GM12892 (cell line): ENCODE data around the gene ATP1B3. TPM values are rescaled to one million over a fixed set of nuclear protein-coding genes. Genes with fewer than 3 reads are reported as not detected.
A peak's percentile ranks its signal among the peaks of the same experiment; 100 is the strongest.

ENCODE experiments used
- DNase-seq: peaks from one replicate; pipeline ENCODE4 v3.0.0; 2011; ENCODE audit not compliant: insufficient read length
- FAIRE-seq: peaks from 2 replicates; lab custom pipeline; 2011; peaks lifted over from hg19 to GRCh38; lab: Jason Lieb, UNC
- POLR2A ChIP-seq: IDR thresholded peaks from 2 replicates; pipeline ENCODE4 v1.6.1; 2011; ENCODE audit warnings: low read depth, low read length, control low read depth
- POLR2AphosphoS5 ChIP-seq: IDR thresholded peaks from 2 replicates; pipeline ENCODE4 v1.6.1; 2011; ENCODE audit warnings: low read depth, low read length, control low read depth
- TAF1 ChIP-seq: IDR thresholded peaks from 2 replicates; pipeline ENCODE4 v1.6.1; 2011; ENCODE audit warnings: low read depth, mild to moderate bottlenecking, control low read depth, low read length, borderline replicate concordance
- polyA plus RNA-seq: library from polyadenylated mRNA; unstranded; fragments of >200 nt; gene quantifications from one replicate; pipeline ENCODE4 v1.2.1, GENCODE V29; 2012; ENCODE audit warnings: missing spikeins, inconsistent platforms; ENCODE audit not compliant: missing spikeins

Gene ATP1B3
- 95.6 TPM for polyA plus RNA-seq

DNA sequence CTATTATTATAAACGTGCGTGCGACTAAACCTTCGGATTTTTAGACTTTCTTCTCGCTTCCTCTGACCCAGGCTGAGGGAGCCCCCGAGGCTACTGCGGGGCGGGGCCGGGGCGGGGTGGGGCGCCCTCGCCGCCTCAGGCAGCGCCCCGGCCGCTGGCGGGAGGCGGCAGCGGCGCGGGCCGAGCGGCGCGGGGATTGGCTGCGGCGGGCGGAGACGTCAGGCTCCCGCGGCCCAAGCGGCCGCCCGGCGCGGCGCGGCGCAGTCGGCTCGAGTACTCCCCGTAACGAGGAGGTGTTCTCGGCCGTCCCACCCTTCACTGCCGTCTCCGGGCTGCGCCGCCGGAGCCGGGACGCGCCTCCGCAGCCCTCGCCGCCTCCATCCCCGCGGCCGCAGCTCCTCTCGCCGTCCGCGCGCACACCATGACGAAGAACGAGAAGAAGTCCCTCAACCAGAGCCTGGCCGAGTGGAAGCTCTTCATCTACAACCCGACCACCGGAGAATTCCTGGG, at the start of gene ATP1B3:
TSS of gene ATP1B3 (plus strand) at position 263 of the 510 bp plus-strand sequence. CDS start at position 422, 159 bp downstream.
- TF ChIP-seq TAF1 = peak; percentile 95
- peak; percentile 96 for TF ChIP-seq POLR2AphosphoS5
- TF ChIP-seq POLR2A = peak; percentile 97
- DNase-seq (peak; percentile 78), FAIRE-seq (peak; percentile 79)

DNA sequence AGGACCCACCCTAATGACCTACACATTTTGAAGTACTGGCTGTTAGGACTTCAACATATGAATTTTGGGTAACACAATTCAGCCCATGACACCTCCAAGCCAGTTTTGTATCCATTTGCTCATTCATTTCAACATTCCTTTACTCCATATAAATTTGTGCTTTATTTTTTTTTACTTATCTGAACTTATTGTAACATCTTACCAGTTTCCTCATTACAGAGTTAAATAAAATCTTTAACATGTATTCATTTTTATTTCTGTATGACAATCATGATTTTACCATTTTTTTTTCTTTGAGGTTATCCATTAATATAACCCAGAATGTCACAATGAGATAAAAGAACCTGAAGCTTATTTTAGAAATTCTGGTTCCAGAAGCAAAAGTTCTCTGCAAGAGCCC, 48.0 kb upstream of the ATP1B3 start:
- DNase-seq = no peak
- no peak for TF ChIP-seq TAF1
- TF ChIP-seq POLR2A = no peak
- TF ChIP-seq POLR2AphosphoS5 = no peak

DNA sequence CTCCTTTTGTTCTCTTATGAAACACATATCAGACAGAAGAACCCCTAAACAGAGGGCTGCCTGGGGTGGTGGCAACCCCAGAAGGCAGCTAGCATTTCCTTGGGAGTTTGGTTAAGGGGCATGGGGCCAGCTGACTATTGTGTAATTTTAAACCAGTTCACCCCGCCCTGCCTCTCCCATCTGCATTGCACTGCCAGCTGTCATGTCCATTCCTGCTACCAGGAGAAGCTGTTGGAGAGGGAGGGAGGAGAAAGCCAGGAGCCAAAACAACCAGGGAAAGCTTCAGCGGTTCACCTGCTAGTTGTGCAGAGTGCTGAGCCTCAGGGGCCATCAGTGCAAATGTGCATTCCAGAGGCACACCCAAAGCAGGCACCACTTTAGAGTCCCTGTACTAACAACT, 47.6 kb upstream of the ATP1B3 start:
- no peak for FAIRE-seq
- no peak for DNase-seq
- TF ChIP-seq TAF1 (no peak), POLR2A (no peak), POLR2AphosphoS5 (no peak)

More for the DNA sequence above, 48.0 kb upstream of the ATP1B3 start:
- no peak for FAIRE-seq

- DNase-seq (no peak), FAIRE-seq (no peak)
- TF ChIP-seq POLR2AphosphoS5 = no peak
- no peak for TF ChIP-seq TAF1
- TF ChIP-seq POLR2A = no peak
These were observed 45.9 kb upstream of the ATP1B3 start for GRCh38 chr3:141830508-141830907.

- FAIRE-seq (no peak), DNase-seq (no peak)
- TF ChIP-seq POLR2A (no peak), TAF1 (no peak), POLR2AphosphoS5 (no peak)
These were observed 42.2 kb upstream of the ATP1B3 start for GRCh38 chr3:141834292-141834691.

- FAIRE-seq (no peak), DNase-seq (no peak)
- TF ChIP-seq POLR2A = no peak
- no peak for TF ChIP-seq POLR2AphosphoS5
- no peak for TF ChIP-seq TAF1
These were observed 40.8 kb upstream of the ATP1B3 start for GRCh38 chr3:141835557-141836229.

DNA sequence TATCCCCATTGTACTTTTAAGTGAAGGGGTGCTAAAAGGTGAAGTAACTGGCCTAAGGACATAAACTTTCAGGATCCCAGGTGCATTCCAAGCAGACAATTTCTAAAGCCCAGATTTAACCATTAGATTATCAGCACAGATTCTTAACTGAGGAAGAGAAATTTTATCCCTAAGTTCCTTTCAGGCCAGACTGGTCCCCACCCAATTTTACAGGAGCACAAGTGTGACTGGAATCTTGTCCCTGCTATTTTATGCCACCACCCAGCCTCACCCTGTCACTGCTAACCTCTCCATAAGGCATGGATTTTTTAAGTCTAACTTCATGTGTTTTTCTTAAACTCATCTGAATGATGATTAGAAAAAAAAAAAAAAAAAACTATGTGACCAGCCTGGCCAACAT, 37.1 kb upstream of the ATP1B3 start:
- no peak for DNase-seq
- FAIRE-seq = no peak
- TF ChIP-seq POLR2AphosphoS5 (no peak), POLR2A (no peak), TAF1 (no peak)

GRCh38 chr3:141840737-141841544, 35.5 kb upstream of the ATP1B3 start:
- TF ChIP-seq POLR2A (no peak), POLR2AphosphoS5 (no peak), TAF1 (no peak)
- DNase-seq (no peak), FAIRE-seq (no peak)

DNA sequence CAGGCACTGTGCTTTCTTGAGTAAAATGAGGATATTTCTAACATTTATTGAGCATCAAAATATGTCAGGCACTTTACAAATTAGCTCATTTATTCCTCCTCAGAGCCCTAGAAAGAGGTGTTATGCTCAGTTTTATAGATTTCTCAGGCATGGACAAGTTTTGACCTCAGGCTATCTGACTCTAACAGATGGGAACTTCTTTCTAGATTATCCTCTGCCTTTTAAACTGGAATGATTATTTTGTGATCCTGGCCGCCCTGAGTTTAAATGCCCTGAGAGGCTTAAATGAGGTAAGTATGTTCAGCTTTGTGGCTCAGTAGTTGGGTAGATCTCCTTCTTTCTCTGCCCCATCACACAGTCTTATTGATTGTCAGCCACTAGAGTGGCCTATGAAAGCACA, 32.3 kb upstream of the ATP1B3 start:
- FAIRE-seq (no peak), DNase-seq (no peak)
- TF ChIP-seq POLR2A (no peak), TAF1 (no peak), POLR2AphosphoS5 (no peak)

DNA sequence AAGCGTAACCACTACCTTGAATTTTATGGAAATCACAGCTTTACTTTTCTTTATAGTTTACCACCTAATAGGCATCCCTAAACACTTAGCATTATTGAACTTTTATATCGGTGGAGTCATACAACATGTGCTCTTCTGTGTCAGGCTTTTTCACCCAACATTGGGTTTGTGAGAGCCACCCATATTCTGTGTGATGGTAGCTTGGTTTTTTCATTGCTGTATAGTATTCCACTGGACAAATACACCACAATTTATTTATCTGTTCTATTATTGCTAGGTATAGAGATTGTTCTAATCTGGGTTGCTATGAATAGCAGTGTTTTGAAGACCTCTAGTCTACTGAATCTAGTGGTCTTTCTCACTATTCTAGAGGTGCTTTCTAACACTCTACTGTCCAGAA, 31.6 kb upstream of the ATP1B3 start:
- FAIRE-seq (no peak), DNase-seq (no peak)
- TF ChIP-seq POLR2A = no peak
- no peak for TF ChIP-seq TAF1
- TF ChIP-seq POLR2AphosphoS5 = no peak

DNA sequence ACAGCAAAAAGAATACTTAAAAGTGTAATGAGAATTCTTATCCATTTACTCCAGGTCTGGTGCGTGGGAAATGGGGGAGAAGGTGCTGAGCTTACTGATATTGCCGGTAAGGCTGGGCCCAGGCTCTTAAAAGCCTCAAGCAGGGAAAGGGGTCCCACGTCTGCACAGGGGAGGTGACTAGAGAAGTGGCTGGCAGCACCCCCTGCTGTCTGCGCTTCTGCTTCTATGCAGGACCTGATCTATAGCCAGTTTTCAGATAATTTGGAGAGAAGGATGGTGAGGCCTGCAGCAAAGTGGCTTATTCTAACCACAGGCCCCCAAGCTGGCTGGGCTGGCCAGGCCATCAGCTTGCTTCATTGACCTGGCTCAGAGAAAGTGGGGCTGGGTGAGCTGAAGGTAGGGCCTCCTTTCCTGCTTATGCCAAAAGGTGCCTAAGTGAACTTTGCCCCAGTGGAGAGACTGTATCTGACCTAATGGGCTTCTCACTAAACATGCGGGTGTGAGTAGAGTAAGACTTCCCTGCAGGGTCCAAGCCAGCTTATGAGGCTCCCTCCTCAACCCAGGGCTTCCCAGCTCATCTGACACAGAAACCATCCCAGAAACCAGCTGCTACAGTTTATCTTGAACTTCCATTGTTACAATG, 30.9 kb upstream of the ATP1B3 start:
- FAIRE-seq = no peak
- TF ChIP-seq TAF1 = no peak
- no peak for DNase-seq
